ENCODE results near the gene FAM174B.

DNA sequence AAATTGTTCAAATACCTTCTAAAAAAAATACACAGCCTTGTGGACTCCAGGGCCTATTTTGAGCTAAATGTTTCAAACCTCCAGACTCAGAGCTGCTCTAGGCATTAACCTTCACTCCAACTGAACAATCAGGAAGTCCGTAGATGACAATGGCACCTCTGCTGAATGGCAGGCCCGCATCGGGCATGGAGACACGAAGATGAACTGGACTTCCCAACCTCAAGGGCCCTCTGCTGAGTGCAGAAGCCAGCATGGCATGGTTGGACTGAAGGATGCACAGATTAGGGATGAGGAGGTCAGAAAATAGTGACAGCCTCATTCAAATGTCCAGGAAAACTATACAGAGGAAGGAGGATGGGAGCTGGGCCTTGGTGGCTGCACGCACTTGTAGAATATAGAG lies 2.2 kb downstream of the FAM174B start:
- TF ChIP-seq, protein P1, sequence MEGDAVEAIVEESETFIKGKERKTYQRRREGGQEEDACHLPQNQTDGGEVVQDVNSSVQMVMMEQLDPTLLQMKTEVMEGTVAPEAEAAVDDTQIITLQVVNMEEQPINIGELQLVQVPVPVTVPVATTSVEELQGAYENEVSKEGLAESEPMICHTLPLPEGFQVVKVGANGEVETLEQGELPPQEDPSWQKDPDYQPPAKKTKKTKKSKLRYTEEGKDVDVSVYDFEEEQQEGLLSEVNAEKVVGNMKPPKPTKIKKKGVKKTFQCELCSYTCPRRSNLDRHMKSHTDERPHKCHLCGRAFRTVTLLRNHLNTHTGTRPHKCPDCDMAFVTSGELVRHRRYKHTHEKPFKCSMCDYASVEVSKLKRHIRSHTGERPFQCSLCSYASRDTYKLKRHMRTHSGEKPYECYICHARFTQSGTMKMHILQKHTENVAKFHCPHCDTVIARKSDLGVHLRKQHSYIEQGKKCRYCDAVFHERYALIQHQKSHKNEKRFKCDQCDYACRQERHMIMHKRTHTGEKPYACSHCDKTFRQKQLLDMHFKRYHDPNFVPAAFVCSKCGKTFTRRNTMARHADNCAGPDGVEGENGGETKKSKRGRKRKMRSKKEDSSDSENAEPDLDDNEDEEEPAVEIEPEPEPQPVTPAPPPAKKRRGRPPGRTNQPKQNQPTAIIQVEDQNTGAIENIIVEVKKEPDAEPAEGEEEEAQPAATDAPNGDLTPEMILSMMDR (conservative IDR thresholded peaks at IDR 0.05; ENCODE audit: low read depth in 2 of 2): no peak
- TF ChIP-seq JUNB (IDR thresholded peaks at IDR 0.05; ENCODE audit: unreplicated experiment) (no peak), POLR2AphosphoS5 (IDR thresholded peaks at IDR 0.05; ENCODE audit: low read depth) (no peak), EZH2 (IDR thresholded peaks at IDR 0.05; ENCODE audit: low read depth, unreplicated experiment) (no peak), EZH2phosphoT487 (IDR thresholded peaks at IDR 0.05; ENCODE audit: unreplicated experiment) (no peak)

Data from GM23338 (cell line).